GM18507 (cell line): ENCODE results near the gene PI3.
"Not testable (repeated sequence)": the region's sequence is repeated elsewhere in the genome, so short reads cannot be mapped to it uniquely, and the experiment has no call there.

Experiments used
- DNase-seq: peaks from one replicate; pipeline ENCODE4 v3.0.0; 2011; ENCODE audit warnings: low read depth; ENCODE audit not compliant: insufficient read length; ENCODE audit errors: extremely low spot score
- FAIRE-seq: peaks from 2 replicates; lab custom pipeline; 2011; peaks lifted over from hg19 to GRCh38; lab: Jason Lieb, UNC

Gene PI3

GRCh38 chr20:45174434-45175364 lies at the start of gene PI3:
Gene PI3 (plus strand): TSS chr20:45174902. CDS start chr20:45174923, 21 bp downstream.
- DNase-seq: no peak
- FAIRE-seq: no peak

GRCh38 chr20:45128099-45128498 lies 46.6 kb upstream of the PI3 start:
- FAIRE-seq (no peak), DNase-seq (no peak)

GRCh38 chr20:45136911-45137310 lies 37.8 kb upstream of the PI3 start:
- DNase-seq (no peak), FAIRE-seq (no peak)

GRCh38 chr20:45138561-45139300 lies 36.0 kb upstream of the PI3 start:
- no peak for FAIRE-seq
- peak; percentile 12 for DNase-seq

- not testable (repeated sequence) for DNase-seq, FAIRE-seq
Observed at GRCh38 chr20:45139733-45140375, 34.8 kb upstream of the PI3 start.

GRCh38 chr20:45140836-45141235 lies 33.9 kb upstream of the PI3 start:
- DNase-seq (no peak), FAIRE-seq (no peak)

- FAIRE-seq (no peak), DNase-seq (no peak)
Observed at GRCh38 chr20:45149062-45149461, 25.6 kb upstream of the PI3 start.

GRCh38 chr20:45152405-45152804 lies 22.3 kb upstream of the PI3 start:
- no peak for FAIRE-seq
- DNase-seq: no peak

- DNase-seq: no peak
- FAIRE-seq: no peak
Observed at GRCh38 chr20:45153147-45153546, 21.6 kb upstream of the PI3 start.

- no peak for FAIRE-seq
- no peak for DNase-seq
Observed at GRCh38 chr20:45153752-45154151, 20.9 kb upstream of the PI3 start.

GRCh38 chr20:45154183-45154582 lies 20.5 kb upstream of the PI3 start:
- no peak for FAIRE-seq
- no peak for DNase-seq

GRCh38 chr20:45154794-45155193 lies 19.9 kb upstream of the PI3 start:
- DNase-seq, FAIRE-seq: not testable (repeated sequence)

GRCh38 chr20:45156713-45157112 lies 18.0 kb upstream of the PI3 start:
- DNase-seq: no peak
- no peak for FAIRE-seq

GRCh38 chr20:45157962-45158361 lies 16.7 kb upstream of the PI3 start:
- DNase-seq (no peak), FAIRE-seq (no peak)

- no peak for DNase-seq
- no peak for FAIRE-seq
Observed at GRCh38 chr20:45163083-45163803, 11.5 kb upstream of the PI3 start.

- DNase-seq (no peak), FAIRE-seq (no peak)
Observed at GRCh38 chr20:45164906-45165305, 9.8 kb upstream of the PI3 start.

GRCh38 chr20:45173522-45173921 lies 1.2 kb upstream of the PI3 start:
- FAIRE-seq: no peak

GRCh38 chr20:45176526-45177267 lies 2.0 kb downstream of the PI3 start:
- DNase-seq (no peak), FAIRE-seq (no peak)

More at GRCh38 chr20:45173522-45173921, 1.2 kb upstream of the PI3 start:
- no peak for DNase-seq

- FAIRE-seq: no peak
Observed at GRCh38 chr20:45179166-45179565, 4.5 kb downstream of the PI3 start.

More at GRCh38 chr20:45179166-45179565, 4.5 kb downstream of the PI3 start:
- no peak for DNase-seq
